Measurements from ENCODE around the gene ACP7.

- TF ChIP-seq GATA2 (IDR thresholded peaks at IDR 0.05; ENCODE audit: low read depth, low read length) (no peak), GATA3 (IDR thresholded peaks at IDR 0.05; ENCODE audit: low read depth, low read length) (no peak)
These were observed 24.9 kb upstream of the ACP7 start for GRCh38 chr19:39059302-39059701.
